HEK293T (cell line): Measurements from ENCODE around the gene TGM4.

Source experiments
- ARNT ChIP-seq: fragments of 450-650 bp; IDR thresholded peaks from 2 replicates; pipeline ENCODE4 v1.6.1; 2017; ENCODE audit warnings: mild to moderate bottlenecking
- BHLHE40 ChIP-seq: fragments of 450-650 bp; IDR thresholded peaks from 2 replicates; pipeline ENCODE4 v1.6.1; 2016; ENCODE audit warnings: mild to moderate bottlenecking, moderate library complexity, borderline replicate concordance
- ELF4 ChIP-seq: fragments of 450-650 bp; IDR thresholded peaks from 2 replicates; pipeline ENCODE4 v1.6.1; 2017; ENCODE audit warnings: antibody characterized with exemption
- FOXA1 ChIP-seq: fragments of 450-650 bp; IDR thresholded peaks from 2 replicates; pipeline ENCODE4 v1.6.1; 2016; ENCODE audit warnings: mild to moderate bottlenecking
- FOXK2 ChIP-seq: fragments of 450-650 bp; IDR thresholded peaks from 2 replicates; pipeline ENCODE4 v1.6.1; 2016; ENCODE audit warnings: mild to moderate bottlenecking
- FOXM1 ChIP-seq: fragments of 450-650 bp; IDR thresholded peaks from 2 replicates; pipeline ENCODE4 v1.6.1; 2017; ENCODE audit warnings: mild to moderate bottlenecking, borderline replicate concordance
- HDGF ChIP-seq: fragments of 450-650 bp; IDR thresholded peaks from 2 replicates; pipeline ENCODE4 v1.6.1; 2017; ENCODE audit warnings: antibody characterized with exemption, borderline replicate concordance
- L3MBTL2 ChIP-seq: fragments of 450-650 bp; conservative IDR thresholded peaks from 2 replicates; pipeline ENCODE4 v1.6.1; 2016; ENCODE audit warnings: mild to moderate bottlenecking
- NFRKB ChIP-seq: fragments of 450-650 bp; IDR thresholded peaks from 2 replicates; pipeline ENCODE4 v1.6.1; 2016; ENCODE audit warnings: mild to moderate bottlenecking, moderate library complexity
- SP1 ChIP-seq: fragments of 450-650 bp; IDR thresholded peaks from 2 replicates; pipeline ENCODE4 v1.6.1; 2017
- SUZ12 ChIP-seq: fragments of 450-650 bp; IDR thresholded peaks from 2 replicates; pipeline ENCODE4 v1.6.1; 2016; ENCODE audit warnings: mild to moderate bottlenecking
- TARDBP ChIP-seq: fragments of 450-650 bp; IDR thresholded peaks from 2 replicates; pipeline ENCODE4 v1.6.1; 2016
- ZNF384 ChIP-seq: fragments of 450-650 bp; IDR thresholded peaks from 2 replicates; pipeline ENCODE4 v1.6.1; 2016
- TF ChIP-seq, protein P1 (sequence below): fragments of 450-650 bp; IDR thresholded peaks from 2 replicates; pipeline ENCODE4 v1.6.1; 2016

GRCh38 chr3:44861412-44862225 lies 12.8 kb upstream of the TGM4 start, which contains the start of gene TMEM42:
- TF ChIP-seq TARDBP (no peak), FOXM1 (no peak; the same call in 1 of the 2 replicates), HDGF (no peak), L3MBTL2 (peak; percentile 75; the same call in 1 of the 2 replicates), NFRKB (no peak), FOXA1 (no peak), ARNT (no peak), ZNF384 (no peak), FOXK2 (no peak), SP1 (no peak), ELF4 (no peak), SUZ12 (no peak), BHLHE40 (no peak)
- TF ChIP-seq, protein P1, sequence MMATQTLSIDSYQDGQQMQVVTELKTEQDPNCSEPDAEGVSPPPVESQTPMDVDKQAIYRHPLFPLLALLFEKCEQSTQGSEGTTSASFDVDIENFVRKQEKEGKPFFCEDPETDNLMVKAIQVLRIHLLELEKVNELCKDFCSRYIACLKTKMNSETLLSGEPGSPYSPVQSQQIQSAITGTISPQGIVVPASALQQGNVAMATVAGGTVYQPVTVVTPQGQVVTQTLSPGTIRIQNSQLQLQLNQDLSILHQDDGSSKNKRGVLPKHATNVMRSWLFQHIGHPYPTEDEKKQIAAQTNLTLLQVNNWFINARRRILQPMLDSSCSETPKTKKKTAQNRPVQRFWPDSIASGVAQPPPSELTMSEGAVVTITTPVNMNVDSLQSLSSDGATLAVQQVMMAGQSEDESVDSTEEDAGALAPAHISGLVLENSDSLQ = no peak
